IMR-90 (cell line): ENCODE data around the gene TEAD1. TPM values are rescaled to one million over a fixed set of nuclear protein-coding genes. Genes with fewer than 3 reads are reported as not detected.
A peak's percentile ranks its signal among the peaks of the same experiment; 100 is the strongest.

Source experiments
- ATAC-seq: fragments of 200-7000 bp; cut with Tn5 transposase; 2 replicates; pipeline ENCODE4 v1.9.1; 2020; ENCODE audit warnings: low read depth, mild to moderate bottlenecking, moderate library complexity
- BruUV-seq: library from RNA; stranded (reverse); fragments of 400-500 nt; replicated peaks from 2 replicates; lab custom pipeline; 2021; lab: Mats Ljungman, UMichigan
- CTCF ChIA-PET: fragments of 300-600 bp; formaldehyde crosslinking; extraction: SDS; loops from one replicate; lab custom pipeline; 2021; ENCODE audit warnings: antibody characterized with exemption; lab: Yijun Ruan, JAX
- POLR2A ChIA-PET: fragments of 300-600 bp; sonication (Branson Sonifier 250); formaldehyde crosslinking; loops from one replicate; lab custom pipeline; 2022; ENCODE audit warnings: antibody characterized with exemption; ENCODE audit not compliant: unreplicated experiment; lab: Charles Lee
- DNase-seq: peaks from one replicate; pipeline ENCODE4 v3.0.0; 2013
- H2AFZ ChIP-seq: replicated peaks from 2 replicates; pipeline ENCODE3; 2013; ENCODE audit warnings: low read length, mild to moderate bottlenecking; ENCODE audit not compliant: poor library complexity
- H2AK5ac ChIP-seq: 2 replicates; pipeline ENCODE4 v1.6.1; 2013; ENCODE audit warnings: low read depth, low read length, inconsistent platforms
- H2AK9ac ChIP-seq: replicated peaks from 2 replicates; pipeline ENCODE3; 2013; ENCODE audit warnings: mild to moderate bottlenecking, low read depth, low read length, moderate library complexity; ENCODE audit not compliant: poor library complexity
- H2BK120ac ChIP-seq: 2 replicates; pipeline ENCODE4 v1.6.1; 2013; ENCODE audit warnings: low read depth, low read length, inconsistent platforms
- H2BK15ac ChIP-seq: 3 replicates; pipeline ENCODE4 v1.6.1; 2013; ENCODE audit warnings: low read depth, low read length, inconsistent platforms
- H2BK20ac ChIP-seq: 2 replicates; pipeline ENCODE4 v1.6.1; 2013; ENCODE audit warnings: low read depth, mild to moderate bottlenecking, inconsistent platforms, low read length, moderate library complexity
- H2BK5ac ChIP-seq: 2 replicates; pipeline ENCODE4 v1.6.1; 2013; ENCODE audit warnings: mild to moderate bottlenecking, low read depth, low read length, inconsistent platforms; ENCODE audit not compliant: poor library complexity, severe bottlenecking
- H3K14ac ChIP-seq: replicated peaks from 2 replicates; pipeline ENCODE4 v1.6.1; 2013; ENCODE audit warnings: low read depth, low read length, inconsistent platforms
- H3K18ac ChIP-seq: 2 replicates; pipeline ENCODE4 v1.6.1; 2013; ENCODE audit warnings: low read depth, low read length, control low read depth
- H3K23ac ChIP-seq: 2 replicates; pipeline ENCODE4 v1.6.1; 2013; ENCODE audit warnings: low read depth, low read length, inconsistent platforms
- H3K27ac ChIP-seq: 2 replicates; pipeline ENCODE4 v1.5.1; 2013; ENCODE audit warnings: mild to moderate bottlenecking, control low read depth, low read length; ENCODE audit not compliant: insufficient read depth
- H3K27me3 ChIP-seq: 2 replicates; pipeline ENCODE4 v1.6.1; 2013; ENCODE audit warnings: low read length; ENCODE audit not compliant: control insufficient read depth, insufficient read depth
- H3K36me3 ChIP-seq: 2 replicates; pipeline ENCODE4 v1.6.1; 2013; ENCODE audit warnings: low read length, mixed read lengths; ENCODE audit not compliant: control insufficient read depth, insufficient read depth
- H3K4ac ChIP-seq: 2 replicates; pipeline ENCODE4 v1.6.1; 2013; ENCODE audit warnings: low read depth, low read length, inconsistent platforms
- H3K4me1 ChIP-seq: 2 replicates; pipeline ENCODE4 v1.6.1; 2013; ENCODE audit warnings: low read length, mixed read lengths; ENCODE audit not compliant: control insufficient read depth, insufficient read depth
- H3K4me2 ChIP-seq: 2 replicates; pipeline ENCODE4 v1.6.1; 2013; ENCODE audit warnings: low read depth, mild to moderate bottlenecking, control low read depth, low read length, moderate library complexity
- H3K4me3 ChIP-seq: 2 replicates; pipeline ENCODE4 v1.5.1; 2013; ENCODE audit warnings: low read depth, mild to moderate bottlenecking, control low read depth, low read length, moderate library complexity; ENCODE audit not compliant: insufficient read depth
- H3K56ac ChIP-seq: 2 replicates; pipeline ENCODE4 v1.6.1; 2013; ENCODE audit warnings: low read length, inconsistent platforms; ENCODE audit not compliant: insufficient read depth; ENCODE audit errors: extremely low read depth
- H3K79me1 ChIP-seq, 2 experiments: 2 replicates each; pipeline ENCODE4 v1.6.1; 2013; ENCODE audit warnings: low read length in 2 of 2, inconsistent platforms in 1 of 2, low read depth in 1 of 2
- H3K9ac ChIP-seq: 2 replicates; pipeline ENCODE4 v1.6.1; 2013; ENCODE audit warnings: low read depth, low read length, control low read depth
- H3K9me1 ChIP-seq: 2 replicates; pipeline ENCODE4 v1.6.1; 2013; ENCODE audit warnings: low read length, inconsistent platforms; ENCODE audit not compliant: insufficient read depth
- H3K9me3 ChIP-seq: 2 replicates; pipeline ENCODE4 v1.6.1; 2013; ENCODE audit warnings: low read length; ENCODE audit not compliant: control insufficient read depth, insufficient read depth
- H4K20me1 ChIP-seq: 2 replicates; pipeline ENCODE4 v1.6.1; 2013; ENCODE audit warnings: low read length, inconsistent platforms; ENCODE audit not compliant: insufficient read depth
- H4K5ac ChIP-seq: 2 replicates; pipeline ENCODE4 v1.6.1; 2013; ENCODE audit warnings: mild to moderate bottlenecking, low read depth, low read length, control low read depth
- H4K8ac ChIP-seq, 2 experiments: 2 replicates each; pipeline ENCODE4 v1.6.1; 2013; ENCODE audit warnings: low read depth in 2 of 2, low read length in 2 of 2, control low read depth in 1 of 2, inconsistent platforms in 1 of 2
- H4K91ac ChIP-seq: 2 replicates; pipeline ENCODE4 v1.6.1; 2013; ENCODE audit warnings: low read depth, low read length, inconsistent platforms; ENCODE audit not compliant: insufficient read depth
- CEBPB ChIP-seq: IDR thresholded peaks from 2 replicates; pipeline ENCODE4 v1.6.1; 2012; ENCODE audit warnings: low read depth, low read length, improper control_type of control experiment
- CHD1 ChIP-seq: IDR thresholded peaks from 2 replicates; pipeline ENCODE4 v1.6.1; 2012; ENCODE audit warnings: low read depth, low read length, improper control_type of control experiment
- CTCF ChIP-seq: conservative IDR thresholded peaks from 2 replicates; pipeline ENCODE4 v1.5.1; 2012; ENCODE audit warnings: mild to moderate bottlenecking, low read depth, low read length, improper control_type of control experiment
- ELK1 ChIP-seq: fragments of 150-350 bp; IDR thresholded peaks from 2 replicates; pipeline ENCODE4 v1.6.1; 2016; ENCODE audit warnings: low read depth, mild to moderate bottlenecking, low read length, moderate library complexity, borderline replicate concordance
- FOS ChIP-seq: fragments of 150-350 bp; IDR thresholded peaks from 2 replicates; pipeline ENCODE4 v1.6.1; 2016; ENCODE audit warnings: low read depth, low read length
- MAFK ChIP-seq: IDR thresholded peaks from 2 replicates; pipeline ENCODE4 v1.6.1; 2012; ENCODE audit warnings: low read depth, low read length, improper control_type of control experiment
- MAZ ChIP-seq: IDR thresholded peaks from 2 replicates; pipeline ENCODE4 v1.6.1; 2012; ENCODE audit warnings: low read depth, mild to moderate bottlenecking, low read length, improper control_type of control experiment, moderate library complexity, borderline replicate concordance
- POLR2A ChIP-seq: IDR thresholded peaks from 2 replicates; pipeline ENCODE4 v1.6.1; 2012; ENCODE audit warnings: mild to moderate bottlenecking, low read depth, low read length
- RCOR1 ChIP-seq: IDR thresholded peaks from 2 replicates; pipeline ENCODE4 v1.6.1; 2012; ENCODE audit warnings: mild to moderate bottlenecking, low read length, improper control_type of control experiment; ENCODE audit not compliant: insufficient replicate concordance
- RFX5 ChIP-seq: IDR thresholded peaks from 2 replicates; pipeline ENCODE4 v1.8.0; 2012; ENCODE audit warnings: low read depth, mild to moderate bottlenecking, low read length, moderate library complexity
- SMC3 ChIP-seq: fragments of 150-350 bp; IDR thresholded peaks from 2 replicates; pipeline ENCODE4 v1.6.1; 2016; ENCODE audit warnings: low read depth, mild to moderate bottlenecking, antibody characterized with exemption, low read length, moderate library complexity
- USF2 ChIP-seq: fragments of 150-350 bp; IDR thresholded peaks from 2 replicates; pipeline ENCODE4 v1.6.1; 2017; ENCODE audit warnings: mild to moderate bottlenecking, antibody characterized with exemption, low read length, low read depth
- WGBS, 2 experiments: methylation state at CpG; one replicate each; pipeline versions ENCODE4 v1.1.5 to v1.1.7; 2013; ENCODE audit warnings: missing lambda C conversion rate in 2 of 2; ENCODE audit not compliant: insufficient read length in 1 of 2; ENCODE audit errors: extremely low coverage in 2 of 2; 5-methylcytosine and 5-hydroxymethylcytosine counted together
- dilution Hi-C: fragments of 300-500 bp; cut with HindIII; formaldehyde crosslinking; loops from one replicate; pipeline ENCODE4 v1.14.3; 2018; ENCODE audit warnings: low sequenced_read_pairs; ENCODE audit not compliant: unreplicated experiment
- in situ Hi-C: fragments of 300-500 bp; cut with MboI; formaldehyde crosslinking; loops from 3 replicates; pipeline ENCODE4 v1.14.3; 2019; ENCODE audit warnings: low sequenced_read_pairs, inconsistent platforms, mixed read lengths
- intact Hi-C: fragments of 100-400 bp; cut with micrococcal nuclease; formaldehyde crosslinking; loops from 2 replicates; pipeline ENCODE4 v1.10.0; 2022
- polyA plus RNA-seq, 3 experiments: library from polyadenylated mRNA; depleted of rRNA; stranded (reverse); fragments of >200 nt; gene quantifications; 2 replicates each; pipeline ENCODE4 v1.2.3, GENCODE V29; 2012; ENCODE audit warnings: low replicate concordance in 1 of 3
- total RNA-seq: library from RNA; depleted of rRNA; stranded (reverse); fragments of >200 nt; gene quantifications from 2 replicates; pipeline ENCODE4 v1.2.3, GENCODE V29; 2012

Gene TEAD1
- total and polyA plus RNA-seq, 2 of the 4 experiments (the other 2 are of a cell fraction), result 51.8 to 69.2 TPM

DNA sequence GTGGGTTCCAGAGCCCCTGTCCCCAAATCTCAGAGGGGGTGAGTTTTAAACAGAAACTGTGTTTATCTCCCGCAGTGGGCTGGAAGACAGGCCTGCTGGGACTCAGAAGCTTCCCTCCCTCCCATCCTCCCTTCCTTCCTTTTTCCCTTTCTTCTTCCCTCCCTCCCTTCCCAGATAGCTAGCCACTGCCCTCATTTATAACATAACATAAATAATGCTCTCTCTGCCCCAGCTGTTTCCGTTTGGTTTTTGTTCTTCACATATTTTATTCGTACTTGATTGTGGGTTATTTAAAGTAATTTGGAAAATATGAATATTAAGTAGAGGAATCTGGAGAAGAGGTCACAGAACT is 140.9 kb downstream of the TEAD1 start:
- no peak overlapping the region for H2BK20ac ChIP-seq
- H3K4me2 ChIP-seq, result peak overlapping the region; percentile 66
- peak overlapping the region; percentile 41 for H2BK5ac ChIP-seq
- H3K4me3 ChIP-seq, result no peak overlapping the region
- H3K18ac ChIP-seq, result no peak overlapping the region
- no peak overlapping the region for H4K5ac ChIP-seq
- no peak overlapping the region for H2BK15ac ChIP-seq
- H3K79me1 ChIP-seq, result peaks cover 39 to 96% of the 10 kb centered on the region in 2 experiments
- peak overlapping the region; percentile 45; the same call in 1 of the 2 replicates for H3K56ac ChIP-seq
- H2AFZ ChIP-seq, result no peak overlapping the region
- dilution Hi-C loops, result no loop called here
- H4K91ac ChIP-seq, result no peak overlapping the region
- peak overlapping the region; percentile 75 for H2AK9ac ChIP-seq
- H3K23ac ChIP-seq, result peak overlapping the region; percentile 26; the same call in 1 of the 2 replicates
- TF ChIP-seq CEBPB, result no peak
- no peak for TF ChIP-seq FOS
- TF ChIP-seq USF2, result no peak
- no peak for TF ChIP-seq MAZ
- no peak for TF ChIP-seq CTCF
- no peak for TF ChIP-seq MAFK
- no peak for TF ChIP-seq RFX5
- no peak for TF ChIP-seq ELK1
- TF ChIP-seq CHD1, result no peak
- TF ChIP-seq SMC3, result no peak
- no peak for TF ChIP-seq RCOR1
- no peak for TF ChIP-seq POLR2A
- BruUV-seq, result no TSS peak
- peak overlapping the region; percentile 26; the same call in 1 of the 2 replicates for H3K9ac ChIP-seq
- CTCF ChIA-PET, result interaction anchor here (0.8 to 1.9 kb wide), 2 partner anchors 22 to 74 kb away, joined by 3 to 5 read pairs; no protein-coding TSS in a partner anchor
- no peak overlapping the region for H4K8ac ChIP-seq
- peak overlapping the region; percentile 44 for H3K14ac ChIP-seq
- peak overlapping the region; percentile 58; the same call in 1 of the 2 replicates for H2BK120ac ChIP-seq
- peaks cover 100% of the 10 kb centered on the region for H4K20me1 ChIP-seq
- H3K4ac ChIP-seq, result 0 out of 2 replicates have a peak overlapping the region, but pooled peaks have one; percentile 51
- in situ Hi-C loops, result no loop called here
- intact Hi-C loops, result no loop called here
- no peaks in the 10 kb centered on the region for H3K9me3 ChIP-seq
- no CpG with 5 or more reads among the region's 3 CpGs for WGBS, 2 experiments
- no peaks in the 10 kb centered on the region for H3K36me3 ChIP-seq
- DNase-seq, result no peak
- POLR2A ChIA-PET, result no interaction called here
- peaks cover 45% of the 10 kb centered on the region for H3K4me1 ChIP-seq
- no peaks in the 10 kb centered on the region for H3K27me3 ChIP-seq
- H3K9me1 ChIP-seq, result peaks cover 62% of the 10 kb centered on the region
- H2AK5ac ChIP-seq, result peak overlapping the region; percentile 62; the same call in 1 of the 2 replicates
- peak overlapping the region; percentile 76; the same call in 1 of the 2 replicates for H3K27ac ChIP-seq
- ATAC-seq, result peak; percentile 46
